Measurements from ENCODE around the gene DNTTIP2. TPM values are rescaled to one million over a fixed set of nuclear protein-coding genes. Genes with fewer than 3 reads are reported as not detected.
"Not testable (repeated sequence)": the region's sequence is repeated elsewhere in the genome, so short reads cannot be mapped to it uniquely, and the experiment has no call there.

DNTTIP2 gene
- total RNA-seq, 1 experiment from 2014 or later, result 57.7 TPM

DNA sequence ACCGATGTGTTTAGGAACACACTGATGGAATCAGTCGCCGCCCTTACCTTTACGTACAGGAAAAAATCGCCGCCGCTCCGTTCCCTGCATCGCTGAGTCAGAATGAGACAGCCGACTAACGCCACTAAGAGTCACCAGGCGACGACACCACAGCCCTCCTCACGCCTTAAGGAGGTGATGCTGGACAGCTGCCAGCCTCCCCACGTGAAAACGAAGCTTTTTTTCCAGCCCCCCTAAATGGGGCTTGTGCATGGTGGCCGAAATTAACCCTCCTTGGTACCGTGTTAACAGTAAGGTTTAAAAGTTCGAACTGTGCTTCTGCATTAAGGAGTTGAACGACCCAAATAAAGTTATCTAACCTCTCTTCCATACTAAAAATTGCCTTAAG lies 511 bp downstream of the DNTTIP2 start:
- peak; percentile 41 for DNase-seq (ENCODE audit: extremely low read depth, low read depth)

GRCh38 chr1:93877529-93877928 lies 1.5 kb downstream of the DNTTIP2 start:
- no peak for DNase-seq (ENCODE audit: extremely low read depth, low read depth)

DNA sequence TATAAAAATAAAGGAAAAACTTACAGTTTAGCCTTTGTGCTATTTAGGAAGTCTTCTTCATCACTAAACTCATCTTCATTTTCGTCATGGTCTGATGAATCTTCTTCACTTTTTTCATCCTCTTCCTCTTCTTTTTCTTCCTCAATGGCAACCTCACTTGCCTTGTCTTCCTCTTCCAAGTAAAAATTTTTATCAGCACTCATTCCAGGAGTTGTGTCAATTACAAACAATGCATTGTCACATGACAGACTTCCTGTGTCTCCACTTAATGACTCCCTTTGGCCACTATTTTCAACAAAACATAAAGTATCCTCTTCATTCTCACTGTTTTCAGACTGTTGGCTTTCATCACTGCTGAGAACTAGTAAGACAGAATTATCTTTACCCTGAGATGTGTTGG lies 2.8 kb downstream of the DNTTIP2 start:
- DNase-seq (ENCODE audit: extremely low read depth, low read depth), result no peak

- peak; percentile 33 for DNase-seq (ENCODE audit: extremely low read depth, low read depth)
Observed at GRCh38 chr1:93874025-93874651, 4.9 kb downstream of the DNTTIP2 start.

DNA sequence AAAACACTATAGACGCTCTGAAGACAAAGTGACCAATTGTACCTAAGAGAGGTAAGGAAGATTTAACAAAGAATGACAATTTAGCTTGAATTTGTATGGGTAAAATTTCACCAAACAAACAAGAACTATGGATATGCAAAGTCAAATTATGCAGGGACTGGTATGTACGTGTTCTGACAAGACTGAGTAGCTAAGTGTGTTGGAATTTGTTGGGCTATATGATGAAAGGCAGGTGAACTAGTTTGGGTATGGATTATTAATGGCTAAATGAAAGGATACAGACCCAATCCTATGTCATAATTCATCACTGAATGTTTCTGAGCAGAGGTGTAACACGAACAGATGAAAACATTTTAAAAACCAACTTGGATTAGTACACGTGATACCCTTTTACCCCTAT lies 7.6 kb downstream of the DNTTIP2 start:
- DNase-seq (ENCODE audit: extremely low read depth, low read depth), result no peak

DNA sequence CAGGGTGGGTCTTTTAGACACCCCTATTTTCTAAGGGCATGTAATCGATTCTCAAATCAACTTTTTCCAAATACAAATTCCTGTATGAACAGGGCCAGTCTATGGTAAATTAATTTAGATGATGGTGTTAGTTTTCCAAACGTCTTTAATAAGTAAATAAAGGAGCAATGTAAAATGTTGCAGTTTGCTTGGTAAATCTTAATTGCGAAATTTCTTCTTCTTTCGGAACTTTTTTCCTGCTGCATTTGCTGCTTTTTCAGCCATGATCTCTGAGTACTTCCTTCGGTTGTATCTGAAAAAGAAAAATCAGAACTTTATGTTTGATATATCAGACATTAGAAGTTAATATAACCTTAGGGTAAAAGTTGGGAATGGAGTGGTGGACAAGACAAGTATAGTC lies 9.4 kb downstream of the DNTTIP2 start:
- no peak for DNase-seq (ENCODE audit: extremely low read depth, low read depth)

DNA sequence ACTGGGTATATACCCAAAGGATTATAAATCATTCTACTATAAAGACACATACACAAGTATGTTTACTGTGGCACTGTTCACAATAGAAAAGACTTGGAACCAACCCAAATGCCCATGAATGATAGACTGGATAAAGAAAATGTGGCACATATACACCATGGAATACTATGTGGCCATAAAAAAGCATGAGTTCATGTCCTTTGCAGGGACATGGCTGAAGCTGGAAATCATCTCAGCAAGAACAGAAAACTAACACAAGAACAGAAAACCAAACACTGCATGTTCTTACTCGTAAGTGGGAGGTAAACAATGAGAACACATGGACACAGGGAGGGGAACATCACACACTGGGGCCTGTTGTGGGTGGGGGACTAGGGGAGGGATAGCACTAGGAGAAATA lies 10.5 kb downstream of the DNTTIP2 start:
- DNase-seq (ENCODE audit: extremely low read depth, low read depth), result not testable (repeated sequence)

DNA sequence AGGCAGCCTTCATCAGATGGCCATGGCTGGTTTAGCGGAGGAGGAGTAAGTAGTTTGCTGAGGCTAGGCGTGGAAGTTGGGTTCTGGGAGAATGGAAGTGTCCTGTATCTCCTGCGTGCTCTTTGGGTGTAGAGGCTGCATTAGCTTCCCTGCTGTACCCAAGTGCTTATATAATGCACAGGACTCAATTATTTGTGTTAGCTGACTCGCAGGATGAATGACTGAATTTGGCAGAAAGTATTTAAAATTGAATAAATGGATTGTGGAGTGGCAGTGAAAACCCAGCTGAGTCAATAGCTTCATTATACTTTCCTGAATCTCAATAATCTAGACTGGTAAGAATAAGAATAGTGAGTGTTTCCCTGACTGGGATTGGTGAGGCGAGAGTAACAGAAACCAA lies 13.8 kb downstream of the DNTTIP2 start:
- no peak for DNase-seq (ENCODE audit: extremely low read depth, low read depth)

- DNase-seq (ENCODE audit: extremely low read depth, low read depth), result no peak
Observed at GRCh38 chr1:93864175-93864574, 14.8 kb downstream of the DNTTIP2 start.

- DNase-seq (ENCODE audit: extremely low read depth, low read depth), result not testable (repeated sequence)
Observed at GRCh38 chr1:93857653-93858052, 21.4 kb downstream of the DNTTIP2 start.

DNA sequence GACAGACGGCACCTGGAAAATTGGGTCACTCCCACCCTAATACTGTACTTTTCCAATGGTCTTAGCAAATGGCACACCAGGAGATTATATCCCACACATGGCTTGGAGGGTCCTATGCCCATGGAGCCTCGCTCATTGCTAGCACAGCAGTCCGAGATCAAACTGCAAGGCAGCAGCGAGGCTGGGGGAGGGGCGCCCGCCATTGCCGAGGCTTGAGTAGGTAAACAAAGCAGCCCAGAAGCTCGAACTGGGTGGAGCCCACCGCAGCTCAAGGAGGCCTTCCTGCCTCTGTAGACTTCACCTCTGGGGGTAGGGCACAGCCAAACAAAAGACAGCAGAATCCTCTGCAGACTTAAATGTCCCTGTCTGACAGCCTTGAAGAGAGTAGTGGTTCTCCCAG lies 23.0 kb downstream of the DNTTIP2 start:
- DNase-seq (ENCODE audit: extremely low read depth, low read depth), result not testable (repeated sequence)

DNA sequence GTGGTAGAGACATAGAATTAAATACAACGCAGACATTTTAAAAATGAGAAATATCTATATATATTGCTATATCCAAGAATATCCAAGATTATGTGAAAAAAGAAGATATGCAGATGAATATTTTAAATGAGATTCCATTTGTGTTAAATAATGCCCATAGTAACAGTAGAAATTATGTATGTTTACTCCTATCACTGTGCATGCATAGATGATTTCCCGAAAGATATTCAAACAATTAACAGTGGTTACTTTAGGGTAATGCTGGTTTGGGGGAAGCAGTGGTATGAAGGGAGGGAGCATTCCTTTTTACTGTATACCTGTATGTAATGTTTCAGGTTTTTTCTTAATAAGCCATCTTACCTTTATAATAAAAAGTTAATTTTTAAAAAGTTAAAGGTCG lies 25.1 kb downstream of the DNTTIP2 start:
- DNase-seq (ENCODE audit: extremely low read depth, low read depth), result no peak

DNA sequence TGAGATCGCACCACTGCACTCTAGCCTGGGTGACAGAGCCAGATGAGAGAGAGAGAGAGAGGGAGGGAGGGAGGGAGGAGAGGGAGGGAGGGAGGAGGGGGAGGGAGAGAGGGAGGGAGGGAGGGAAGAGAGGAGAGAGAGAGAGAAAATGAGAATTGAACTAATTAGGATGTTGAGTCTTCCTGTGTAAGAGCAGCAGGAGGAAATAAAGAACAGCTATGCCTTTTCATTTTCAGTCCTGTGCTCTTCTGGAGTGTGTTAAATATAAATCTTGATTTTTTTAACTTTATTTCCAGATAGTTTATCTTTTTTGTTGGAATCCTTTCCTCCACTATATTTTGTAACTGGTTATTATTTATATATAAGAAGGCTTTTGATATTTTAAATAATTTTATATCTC lies 27.1 kb downstream of the DNTTIP2 start:
- DNase-seq (ENCODE audit: extremely low read depth, low read depth), result no peak

DNA sequence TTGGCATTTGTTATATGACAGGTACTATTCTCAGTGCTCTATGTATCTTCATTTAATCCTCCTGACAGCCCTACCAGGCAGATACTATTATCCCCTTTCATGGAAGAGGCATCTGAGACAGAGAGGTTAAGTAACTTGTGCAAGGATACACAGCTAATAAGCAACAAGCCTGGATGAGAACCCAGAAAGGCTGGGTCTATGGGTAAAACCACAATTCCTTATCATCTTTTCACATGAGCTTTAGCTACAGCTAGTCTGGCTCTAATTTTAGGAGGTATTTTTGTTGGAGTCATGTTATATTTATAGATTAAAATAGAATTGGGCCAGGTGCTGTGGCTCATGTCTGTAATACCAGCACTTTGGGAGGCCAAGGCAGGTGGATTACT lies 27.7 kb downstream of the DNTTIP2 start:
- no peak for DNase-seq (ENCODE audit: extremely low read depth, low read depth)

GRCh38 chr1:93850687-93851326 lies 28.2 kb downstream of the DNTTIP2 start:
- DNase-seq (ENCODE audit: extremely low read depth, low read depth), result peak; percentile 40

- DNase-seq (ENCODE audit: extremely low read depth, low read depth), result no peak
Observed at GRCh38 chr1:93848350-93848883, 30.6 kb downstream of the DNTTIP2 start.

DNA sequence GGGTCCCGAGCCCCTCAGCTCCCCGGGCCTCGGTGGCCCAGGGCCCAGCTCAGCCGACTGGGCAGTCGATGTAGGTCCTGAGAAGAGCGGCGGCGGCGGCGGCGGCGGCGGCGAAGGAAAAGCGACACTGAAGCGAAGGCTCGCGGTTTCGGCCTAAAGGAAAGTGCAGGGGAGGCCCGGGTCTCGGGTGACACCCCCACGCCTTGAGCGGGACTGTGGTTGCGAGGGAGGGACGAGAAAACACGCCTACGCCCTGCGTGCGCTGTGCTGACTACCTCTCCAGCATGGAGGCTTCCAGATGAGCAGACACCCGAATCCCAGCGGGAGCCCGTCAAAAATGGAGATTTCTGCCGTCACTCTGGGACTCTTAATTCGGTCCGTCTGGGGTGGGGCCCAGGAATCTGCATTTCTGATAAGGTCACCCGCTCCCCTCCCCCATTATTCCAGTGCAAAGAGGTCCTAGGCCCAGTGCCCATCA lies 31.2 kb downstream of the DNTTIP2 start:
- DNase-seq (ENCODE audit: extremely low read depth, low read depth), result peak; percentile 52

DNA sequence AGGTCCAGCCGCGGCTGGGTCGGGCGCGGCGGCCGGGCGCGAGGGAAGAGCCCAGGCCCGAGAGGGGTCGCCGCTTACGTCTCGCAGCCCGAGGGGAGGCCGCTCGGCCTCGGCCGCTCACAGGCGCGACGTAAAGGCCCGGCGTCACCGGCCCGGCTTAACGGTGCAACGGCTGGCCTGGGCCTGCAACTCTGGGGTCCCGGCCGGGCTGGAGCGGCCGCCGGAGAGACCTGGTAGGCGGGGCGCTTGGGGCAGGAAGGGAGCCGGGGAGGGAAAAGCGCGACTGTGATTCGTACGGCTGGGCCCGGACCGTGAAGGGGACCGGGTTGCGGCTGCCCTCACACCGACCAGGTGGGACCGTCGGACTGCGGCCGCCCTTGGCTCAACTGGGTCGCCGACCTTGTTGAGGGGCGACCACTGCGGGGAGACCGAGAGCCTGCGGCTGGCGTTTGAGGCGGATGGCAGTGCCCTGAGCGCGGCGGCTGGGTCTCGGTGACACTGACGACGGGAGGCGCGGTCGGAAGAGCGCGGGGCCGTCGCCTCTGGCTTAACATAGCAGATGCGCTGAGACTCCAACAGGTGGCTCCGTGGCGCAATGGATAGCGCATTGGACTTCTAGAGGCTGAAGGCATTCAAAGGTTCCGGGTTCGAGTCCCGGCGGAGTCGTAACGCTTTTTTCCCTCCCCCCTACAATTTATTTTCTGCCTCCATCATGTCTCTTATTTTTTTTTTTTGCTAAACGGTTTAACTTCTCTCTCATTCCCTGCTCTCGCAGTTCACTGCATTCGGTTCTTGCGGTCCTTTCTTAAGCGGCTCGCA lies 31.8 kb downstream of the DNTTIP2 start:
- peak; percentile 85 for DNase-seq (ENCODE audit: extremely low read depth, low read depth)

GRCh38 chr1:93846206-93846991 lies 32.6 kb downstream of the DNTTIP2 start:
- DNase-seq (ENCODE audit: extremely low read depth, low read depth), result peak; percentile 63

DNA sequence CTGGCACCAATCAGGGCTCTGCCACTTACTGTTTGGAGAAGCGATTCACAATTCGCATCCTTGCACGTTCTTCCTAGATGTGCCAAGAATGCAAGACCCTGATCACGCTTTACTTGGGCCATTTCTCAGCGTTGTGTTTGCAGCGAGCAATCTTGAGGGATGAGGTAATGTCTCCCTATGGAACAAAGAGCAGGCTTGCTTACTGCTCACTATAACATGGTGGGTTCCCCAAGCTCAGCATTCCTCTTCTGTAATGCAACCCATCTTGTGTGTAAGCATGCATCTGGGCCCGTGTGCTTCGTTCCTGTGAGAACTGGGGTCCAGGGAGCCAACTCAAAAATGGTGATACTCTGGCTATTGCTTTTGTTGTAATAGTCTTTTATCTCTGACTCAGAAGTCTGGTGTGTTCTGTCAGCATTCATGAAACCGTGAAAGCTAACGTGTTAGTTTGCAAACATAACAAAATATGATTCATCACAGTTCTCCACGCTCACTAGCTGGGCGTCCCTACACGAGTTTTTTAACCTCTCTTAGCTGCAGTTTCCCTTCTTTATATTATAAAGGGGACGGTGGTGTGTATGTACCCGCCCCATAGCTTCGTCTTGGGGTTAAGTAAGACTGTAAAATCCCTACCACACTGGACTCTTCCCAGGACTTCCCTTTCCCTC lies 33.3 kb downstream of the DNTTIP2 start:
- peak; percentile 41 for DNase-seq (ENCODE audit: extremely low read depth, low read depth)
